HepG2 (cell line): Measurements from ENCODE around the gene TAF1D. TPM values are rescaled to one million over a fixed set of nuclear protein-coding genes. Genes with fewer than 3 reads are reported as not detected.

Experiments
- ADNP ChIP-seq: sonication (generic); formaldehyde crosslinking; IDR thresholded peaks from 2 replicates; pipeline ENCODE4 v1.4.0; 2020; ENCODE audit warnings: missing genetic modification reagents
- BORCS8-MEF2B ChIP-seq: sonication (generic); formaldehyde crosslinking; IDR thresholded peaks from 2 replicates; pipeline ENCODE4 v1.8.0; 2022; ENCODE audit warnings: mild to moderate bottlenecking, missing genetic modification reagents
- CBFB ChIP-seq: sonication (generic); formaldehyde crosslinking; IDR thresholded peaks from 2 replicates; pipeline ENCODE4 v1.4.0; 2020; ENCODE audit warnings: missing genetic modification reagents
- HDAC6 ChIP-seq: fragments of 200-600 bp; sonication (generic); IDR thresholded peaks from 2 replicates; pipeline ENCODE4 v1.7.0; 2017; ENCODE audit warnings: mild to moderate bottlenecking, antibody characterized with exemption, low read length, low read depth
- HNRNPUL1 ChIP-seq: fragments of 200-400 bp; formaldehyde crosslinking; IDR thresholded peaks from 2 replicates; pipeline ENCODE4 v1.6.1; 2017; ENCODE audit warnings: low read depth, mild to moderate bottlenecking, low read length, moderate library complexity
- IKZF1 ChIP-seq: fragments of 450-650 bp; IDR thresholded peaks from 2 replicates; pipeline ENCODE4 v1.7.1; 2016
- NAIF1 ChIP-seq: sonication (generic); formaldehyde crosslinking; IDR thresholded peaks from 2 replicates; pipeline ENCODE4 v1.5.0; 2020; ENCODE audit warnings: mild to moderate bottlenecking, missing genetic modification reagents, borderline replicate concordance
- NFE2L1 ChIP-seq: sonication (generic); formaldehyde crosslinking; IDR thresholded peaks from 2 replicates; pipeline ENCODE4 v1.4.0; 2020; ENCODE audit warnings: missing genetic modification reagents, mild to moderate bottlenecking, borderline replicate concordance
- NRL ChIP-seq: sonication (generic); formaldehyde crosslinking; IDR thresholded peaks from 2 replicates; pipeline ENCODE4 v1.5.0; 2020; ENCODE audit warnings: missing genetic modification reagents, mild to moderate bottlenecking, moderate library complexity, borderline replicate concordance
- RARA ChIP-seq: IDR thresholded peaks from 2 replicates; pipeline ENCODE4 v1.6.1; 2016; ENCODE audit warnings: missing genetic modification reagents, missing compliant biosample characterization
- SMAD1 ChIP-seq: sonication (generic); formaldehyde crosslinking; IDR thresholded peaks from 2 replicates; pipeline ENCODE4 v1.4.0; 2020; ENCODE audit warnings: missing genetic modification reagents, low read depth, mild to moderate bottlenecking, borderline replicate concordance
- SMC3 ChIP-seq: IDR thresholded peaks from 2 replicates; pipeline ENCODE4 v1.6.1; 2011; ENCODE audit warnings: low read length, improper control_type of control experiment
- SP140L ChIP-seq: sonication (generic); formaldehyde crosslinking; IDR thresholded peaks from 2 replicates; pipeline ENCODE4 v1.4.0; 2020; ENCODE audit warnings: missing genetic modification reagents, borderline replicate concordance
- ZBTB8A ChIP-seq: sonication (generic); formaldehyde crosslinking; IDR thresholded peaks from 2 replicates; pipeline ENCODE4 v1.4.0; 2020; ENCODE audit warnings: mild to moderate bottlenecking, low read depth, missing genetic modification reagents, borderline replicate concordance
- ZNF350 ChIP-seq: sonication (generic); formaldehyde crosslinking; IDR thresholded peaks from 2 replicates; pipeline ENCODE4 v1.4.0; 2020; ENCODE audit warnings: mild to moderate bottlenecking, low read depth, missing genetic modification reagents, borderline replicate concordance
- ZNF432 ChIP-seq: sonication (generic); formaldehyde crosslinking; IDR thresholded peaks from 2 replicates; pipeline ENCODE4 v1.5.0; 2020; ENCODE audit warnings: missing genetic modification reagents, mild to moderate bottlenecking, borderline replicate concordance
- ZNF441 ChIP-seq: sonication (generic); formaldehyde crosslinking; IDR thresholded peaks from 2 replicates; pipeline ENCODE4 v1.7.0; 2021; ENCODE audit warnings: missing genetic modification reagents, borderline replicate concordance
- ZNF484 ChIP-seq: sonication (generic); formaldehyde crosslinking; IDR thresholded peaks from 2 replicates; pipeline ENCODE4 v1.5.1; 2020; ENCODE audit warnings: mild to moderate bottlenecking, low read depth, missing genetic modification reagents, borderline replicate concordance
- ZNF644 ChIP-seq: IDR thresholded peaks from 2 replicates; pipeline ENCODE4 v1.6.1; 2016; ENCODE audit warnings: low read depth
- ZNF782 ChIP-seq: sonication (generic); formaldehyde crosslinking; IDR thresholded peaks from 2 replicates; pipeline ENCODE4 v1.4.0; 2020; ENCODE audit warnings: missing genetic modification reagents, mild to moderate bottlenecking, borderline replicate concordance
- polyA plus RNA-seq, 8 experiments: library from polyadenylated mRNA; depleted of rRNA in 3 of 8; stranded (reverse) in 7 of 8; unstranded in 1 of 8; fragments of >200 nt; fragmentation: Illumina TruSeq in 4 of 8; extraction: Trizol in 4 of 8; gene quantifications; 2 replicates each; pipeline versions ENCODE4 v1.2.1 to v1.2.3, GENCODE V29; 2011 to 2016; ENCODE audit warnings: low read depth in 4 of 8, missing spikeins in 1 of 8, mixed read lengths in 1 of 8; ENCODE audit not compliant: insufficient read depth in 1 of 8
- total RNA-seq, 5 experiments: library from RNA; depleted of rRNA; stranded (reverse); fragments of >200 nt; fragmentation: Illumina TruSeq; extraction: Trizol; gene quantifications; 2 replicates each; pipeline ENCODE4 v1.2.3, GENCODE V29; 2016; ENCODE audit warnings: low read depth in 1 of 5
- TF ChIP-seq, protein P1 (sequence below): IDR thresholded peaks from 2 replicates; pipeline ENCODE4 v1.6.1; 2016; ENCODE audit warnings: low read depth
- TF ChIP-seq, protein P2 (sequence below): sonication (generic); formaldehyde crosslinking; IDR thresholded peaks from 2 replicates; pipeline ENCODE4 v1.4.0; 2020; ENCODE audit warnings: missing genetic modification reagents
- TF ChIP-seq, protein P3 (sequence below): sonication (generic); formaldehyde crosslinking; IDR thresholded peaks from 2 replicates; pipeline ENCODE4 v1.9.0; 2021; ENCODE audit warnings: missing genetic modification reagents, borderline replicate concordance

The TAF1D gene
- total and polyA plus RNA-seq, 2 of the 13 experiments (the other 11 are each of a cell fraction or from before 2014, with no cell fraction given), result 132 to 207 TPM

DNA sequence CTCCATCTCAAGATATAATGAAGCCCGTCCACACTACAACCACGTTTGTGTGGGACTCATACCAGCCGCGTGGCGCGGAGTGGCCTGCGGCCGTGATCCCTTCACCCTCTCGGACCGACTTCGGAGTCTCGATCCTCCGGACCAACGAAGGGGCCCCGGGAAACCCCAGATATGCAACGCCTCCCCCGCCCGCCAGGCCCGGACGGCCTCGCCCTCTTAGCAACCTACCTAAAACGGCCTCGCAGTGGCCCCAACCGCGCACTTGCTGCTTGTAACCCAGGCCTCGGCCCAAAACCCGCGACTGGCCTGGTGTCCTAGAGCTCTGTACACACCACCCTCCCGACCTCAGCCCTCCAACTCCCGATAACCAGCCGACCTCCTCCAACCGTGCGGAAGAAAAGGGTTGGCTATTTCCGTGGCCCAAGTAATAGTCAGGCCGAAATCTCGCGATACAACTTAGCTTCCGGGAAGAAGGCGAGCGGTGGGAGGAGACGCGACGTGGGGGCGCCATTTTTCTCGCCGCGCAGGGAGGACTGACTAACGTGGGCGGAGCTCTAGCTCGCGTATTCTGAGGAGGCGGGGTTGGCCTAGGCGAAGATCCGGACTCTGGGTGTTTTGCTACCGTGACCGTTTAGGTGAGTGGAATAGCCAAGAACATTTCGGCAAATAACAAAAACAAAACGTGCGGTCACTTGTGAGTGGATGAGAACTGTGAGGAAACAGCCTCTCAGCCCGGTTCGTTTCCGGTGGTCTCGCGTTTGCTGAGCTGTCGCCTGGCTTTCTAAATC is at the start of gene TAF1D, which contains the start of gene C11orf54 (continued):
- TF ChIP-seq, protein P1, sequence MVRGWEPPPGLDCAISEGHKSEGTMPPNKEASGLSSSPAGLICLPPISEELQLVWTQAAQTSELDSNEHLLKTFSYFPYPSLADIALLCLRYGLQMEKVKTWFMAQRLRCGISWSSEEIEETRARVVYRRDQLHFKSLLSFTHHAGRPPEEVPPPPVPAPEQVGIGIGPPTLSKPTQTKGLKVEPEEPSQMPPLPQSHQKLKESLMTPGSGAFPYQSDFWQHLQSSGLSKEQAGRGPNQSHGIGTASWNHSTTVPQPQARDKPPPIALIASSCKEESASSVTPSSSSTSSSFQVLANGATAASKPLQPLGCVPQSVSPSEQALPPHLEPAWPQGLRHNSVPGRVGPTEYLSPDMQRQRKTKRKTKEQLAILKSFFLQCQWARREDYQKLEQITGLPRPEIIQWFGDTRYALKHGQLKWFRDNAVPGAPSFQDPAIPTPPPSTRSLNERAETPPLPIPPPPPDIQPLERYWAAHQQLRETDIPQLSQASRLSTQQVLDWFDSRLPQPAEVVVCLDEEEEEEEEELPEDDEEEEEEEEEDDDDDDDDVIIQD, result peak; percentile 72; the same call in 1 of the 2 replicates
- TF ChIP-seq SMAD1 (CRISPR knock-in tag), result no peak
- TF ChIP-seq ADNP (CRISPR knock-in tag), result no peak
- peak; percentile 60; the same call in 1 of the 2 replicates for TF ChIP-seq NAIF1 (CRISPR knock-in tag)
- TF ChIP-seq ZNF350 (CRISPR knock-in tag), result no peak; the same call in none of the 2 replicates
- no peak for TF ChIP-seq IKZF1
- TF ChIP-seq ZBTB8A (CRISPR knock-in tag), result no peak; the same call in 1 of the 2 replicates
- TF ChIP-seq CBFB (CRISPR knock-in tag), result no peak
- no peak for TF ChIP-seq HNRNPUL1
- TF ChIP-seq, protein P2, sequence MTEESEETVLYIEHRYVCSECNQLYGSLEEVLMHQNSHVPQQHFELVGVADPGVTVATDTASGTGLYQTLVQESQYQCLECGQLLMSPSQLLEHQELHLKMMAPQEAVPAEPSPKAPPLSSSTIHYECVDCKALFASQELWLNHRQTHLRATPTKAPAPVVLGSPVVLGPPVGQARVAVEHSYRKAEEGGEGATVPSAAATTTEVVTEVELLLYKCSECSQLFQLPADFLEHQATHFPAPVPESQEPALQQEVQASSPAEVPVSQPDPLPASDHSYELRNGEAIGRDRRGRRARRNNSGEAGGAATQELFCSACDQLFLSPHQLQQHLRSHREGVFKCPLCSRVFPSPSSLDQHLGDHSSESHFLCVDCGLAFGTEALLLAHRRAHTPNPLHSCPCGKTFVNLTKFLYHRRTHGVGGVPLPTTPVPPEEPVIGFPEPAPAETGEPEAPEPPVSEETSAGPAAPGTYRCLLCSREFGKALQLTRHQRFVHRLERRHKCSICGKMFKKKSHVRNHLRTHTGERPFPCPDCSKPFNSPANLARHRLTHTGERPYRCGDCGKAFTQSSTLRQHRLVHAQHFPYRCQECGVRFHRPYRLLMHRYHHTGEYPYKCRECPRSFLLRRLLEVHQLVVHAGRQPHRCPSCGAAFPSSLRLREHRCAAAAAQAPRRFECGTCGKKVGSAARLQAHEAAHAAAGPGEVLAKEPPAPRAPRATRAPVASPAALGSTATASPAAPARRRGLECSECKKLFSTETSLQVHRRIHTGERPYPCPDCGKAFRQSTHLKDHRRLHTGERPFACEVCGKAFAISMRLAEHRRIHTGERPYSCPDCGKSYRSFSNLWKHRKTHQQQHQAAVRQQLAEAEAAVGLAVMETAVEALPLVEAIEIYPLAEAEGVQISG (CRISPR knock-in tag), result peak; percentile 80
- TF ChIP-seq NFE2L1 (CRISPR knock-in tag), result no peak
- TF ChIP-seq SP140L (CRISPR knock-in tag), result no peak; the same call in 1 of the 2 replicates
- peak; percentile 84 for TF ChIP-seq NRL (CRISPR knock-in tag)
- peak; percentile 28; the same call in 1 of the 2 replicates for TF ChIP-seq RARA (CRISPR knock-in tag)
- no peak for TF ChIP-seq ZNF644
- peak; percentile 9; the same call in 1 of the 2 replicates for TF ChIP-seq ZNF782
- no peak for TF ChIP-seq ZNF432 (CRISPR knock-in tag)
- no peak for TF ChIP-seq HDAC6
- TF ChIP-seq ZNF441 (CRISPR knock-in tag), result no peak
- no peak for TF ChIP-seq SMC3
- TF ChIP-seq ZNF484 (CRISPR knock-in tag), result no peak
- TF ChIP-seq, protein P3, sequence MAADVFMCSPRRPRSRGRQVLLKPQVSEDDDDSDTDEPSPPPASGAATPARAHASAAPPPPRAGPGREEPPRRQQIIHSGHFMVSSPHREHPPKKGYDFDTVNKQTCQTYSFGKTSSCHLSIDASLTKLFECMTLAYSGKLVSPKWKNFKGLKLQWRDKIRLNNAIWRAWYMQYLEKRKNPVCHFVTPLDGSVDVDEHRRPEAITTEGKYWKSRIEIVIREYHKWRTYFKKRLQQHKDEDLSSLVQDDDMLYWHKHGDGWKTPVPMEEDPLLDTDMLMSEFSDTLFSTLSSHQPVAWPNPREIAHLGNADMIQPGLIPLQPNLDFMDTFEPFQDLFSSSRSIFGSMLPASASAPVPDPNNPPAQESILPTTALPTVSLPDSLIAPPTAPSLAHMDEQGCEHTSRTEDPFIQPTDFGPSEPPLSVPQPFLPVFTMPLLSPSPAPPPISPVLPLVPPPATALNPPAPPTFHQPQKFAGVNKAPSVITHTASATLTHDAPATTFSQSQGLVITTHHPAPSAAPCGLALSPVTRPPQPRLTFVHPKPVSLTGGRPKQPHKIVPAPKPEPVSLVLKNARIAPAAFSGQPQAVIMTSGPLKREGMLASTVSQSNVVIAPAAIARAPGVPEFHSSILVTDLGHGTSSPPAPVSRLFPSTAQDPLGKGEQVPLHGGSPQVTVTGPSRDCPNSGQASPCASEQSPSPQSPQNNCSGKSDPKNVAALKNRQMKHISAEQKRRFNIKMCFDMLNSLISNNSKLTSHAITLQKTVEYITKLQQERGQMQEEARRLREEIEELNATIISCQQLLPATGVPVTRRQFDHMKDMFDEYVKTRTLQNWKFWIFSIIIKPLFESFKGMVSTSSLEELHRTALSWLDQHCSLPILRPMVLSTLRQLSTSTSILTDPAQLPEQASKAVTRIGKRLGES (CRISPR knock-in tag), result no peak
- peak; percentile 12; the same call in 1 of the 2 replicates for TF ChIP-seq BORCS8-MEF2B (CRISPR knock-in tag)
